T-helper 1 cell treated with Interleukin-12 subunit alpha and Interleukin-12 subunit beta and Interleukin-4 antibody, amounts not matched to agents 30 ng/mL and 1 ng/mL, for 36 hours (primary cell): ENCODE measurements around the gene TMED9. TPM values are rescaled to one million over a fixed set of nuclear protein-coding genes. Genes with fewer than 3 reads are reported as not detected.
"Not testable (repeated sequence)": the region's sequence is repeated elsewhere in the genome, so short reads cannot be mapped to it uniquely, and the experiment has no call there.

Source experiments
- intact Hi-C: fragments of 100-400 bp; cut with micrococcal nuclease; formaldehyde crosslinking; loops from one replicate; pipeline ENCODE4 v1.15.1; 2024
- total RNA-seq: library from RNA; stranded (reverse); gene quantifications from 2 replicates; pipeline ENCODE4 v1.2.3, GENCODE V29; 2022

The TMED9 gene
- total RNA-seq: 171 and 176 TPM in 2 replicates

DNA sequence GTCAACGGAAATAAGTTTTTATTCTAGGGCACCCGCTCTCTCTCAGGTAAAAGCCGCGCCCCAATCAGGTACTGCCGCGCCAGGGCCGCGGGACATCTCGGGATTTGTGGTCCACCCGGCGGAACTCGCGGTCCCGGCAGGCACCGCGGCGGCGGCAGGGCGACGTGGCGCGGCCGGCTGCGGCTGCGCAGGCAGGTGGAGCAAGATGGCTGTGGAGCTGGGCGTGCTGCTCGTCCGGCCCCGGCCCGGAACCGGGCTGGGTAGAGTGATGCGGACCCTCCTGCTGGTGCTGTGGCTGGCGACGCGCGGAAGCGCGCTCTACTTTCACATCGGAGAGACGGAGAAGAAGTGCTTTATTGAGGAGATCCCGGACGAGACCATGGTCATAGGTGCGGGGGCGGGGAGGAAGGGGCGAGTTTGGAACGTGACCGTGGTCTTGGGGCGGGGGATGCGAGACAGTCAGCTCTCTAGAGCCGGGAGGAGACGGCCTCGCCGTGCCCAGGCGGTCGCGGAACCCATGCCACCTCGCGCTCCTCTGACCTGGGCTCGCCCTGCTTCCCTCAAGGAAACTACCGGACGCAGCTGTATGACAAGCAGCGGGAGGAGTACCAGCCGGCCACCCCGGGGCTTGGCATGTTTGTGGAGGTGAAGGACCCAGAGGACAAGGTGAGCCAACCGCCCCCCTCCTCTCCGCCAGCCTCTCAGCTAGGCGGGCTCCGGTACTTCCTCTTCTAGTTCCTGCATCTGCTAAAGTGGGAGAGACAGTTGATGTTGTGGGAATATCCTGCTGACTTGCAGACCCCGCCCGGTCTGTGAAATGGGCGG is at the start of gene TMED9:
TMED9 (plus strand) TSS at position 194 of the 825 bp plus-strand sequence; CDS start at position 206, 12 bp downstream.
- intact Hi-C loops: loop anchor here (1.0 to 10.0 kb wide), 15 partner anchors 8 to 1205 kb away; partner anchors contain the start of genes B4GALT7, CLK4, FAM193B and GPRIN1

- intact Hi-C loops: no loop called here
These were observed 49.1 kb upstream of the TMED9 start for GRCh38 chr5:177542816-177543465.

- intact Hi-C loops: no loop called here
These were observed 46.3 kb upstream of the TMED9 start for GRCh38 chr5:177545487-177546257.

GRCh38 chr5:177546258-177546741 is 45.7 kb upstream of the TMED9 start:
- intact Hi-C loops: no loop called here

- intact Hi-C loops: no loop called here
These were observed 44.3 kb upstream of the TMED9 start for GRCh38 chr5:177547736-177548135.

- intact Hi-C loops: no loop called here
These were observed 43.5 kb upstream of the TMED9 start for GRCh38 chr5:177548495-177548894.

DNA sequence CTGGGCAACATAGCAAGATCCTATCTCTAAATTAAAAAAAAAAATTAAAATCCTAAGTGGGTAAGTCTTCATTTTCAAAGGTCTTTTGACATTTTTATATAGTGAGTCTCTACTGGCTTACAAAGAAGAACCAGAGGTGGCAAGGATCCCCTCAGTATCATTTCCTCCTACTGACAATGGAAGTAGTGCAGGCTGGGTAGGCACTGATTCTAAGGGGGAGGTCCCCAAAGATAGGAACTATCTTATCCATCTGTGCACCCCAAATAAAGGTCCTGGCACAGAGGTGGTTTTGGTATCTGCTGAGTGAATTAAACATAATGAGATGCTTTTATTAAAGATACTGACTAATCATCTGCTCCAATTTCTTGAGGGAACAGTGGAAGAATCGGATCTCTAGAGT is 41.9 kb upstream of the TMED9 start:
- intact Hi-C loops: loop anchor here (5.0 kb wide), 1 partner anchor 248 kb away; the partner anchor contains the start of genes PRELID1 and RAB24

- intact Hi-C loops: loop anchor here (5.0 kb wide), 1 partner anchor 251 kb away; the partner anchor contains the start of genes PRELID1 and RAB24
These were observed 39.1 kb upstream of the TMED9 start for GRCh38 chr5:177552839-177553455.

DNA sequence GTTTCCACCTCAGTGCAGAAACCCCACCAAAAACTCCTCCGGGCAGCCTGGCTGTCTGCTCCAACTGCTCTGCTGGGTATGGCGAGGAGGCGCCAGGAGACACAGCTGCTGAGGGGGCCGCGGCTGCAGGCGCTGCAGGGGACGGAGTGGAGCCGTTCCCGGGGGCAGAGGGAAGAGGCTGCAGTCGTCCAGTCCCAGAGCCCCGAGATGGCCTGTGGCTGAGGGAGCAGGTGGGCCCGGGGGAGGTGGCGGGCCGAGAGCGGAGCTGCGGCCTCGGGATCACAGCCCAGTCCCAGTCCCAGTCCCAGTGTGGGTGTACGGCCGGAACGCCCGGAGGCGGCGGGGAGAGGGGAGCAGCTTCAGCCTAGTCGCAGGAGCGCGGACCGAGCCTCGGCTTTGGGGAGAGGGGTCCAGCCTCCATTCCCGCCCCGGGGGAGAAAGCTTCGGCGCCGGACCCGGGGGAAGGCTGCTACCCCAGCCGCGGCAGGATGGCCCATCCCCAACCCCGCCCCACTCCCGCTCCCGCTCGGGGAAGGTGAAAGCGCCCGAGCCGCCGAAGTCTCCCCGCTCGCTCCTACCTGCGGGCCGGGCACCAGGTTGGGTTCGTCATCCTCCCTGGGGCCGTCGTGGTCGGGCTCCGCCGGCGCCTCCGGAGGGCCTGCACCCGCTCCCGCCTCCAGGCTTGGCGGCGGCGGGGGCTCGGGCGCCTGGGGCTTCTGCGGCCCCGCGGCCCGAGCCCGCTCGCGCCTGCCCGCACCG is 38.2 kb upstream of the TMED9 start:
- intact Hi-C loops: loop anchor here (1.0 to 5.0 kb wide), 7 partner anchors 37 to 599 kb away; partner anchors contain the start of genes B4GALT7, NHP2, PDLIM7 and PRELID1

DNA sequence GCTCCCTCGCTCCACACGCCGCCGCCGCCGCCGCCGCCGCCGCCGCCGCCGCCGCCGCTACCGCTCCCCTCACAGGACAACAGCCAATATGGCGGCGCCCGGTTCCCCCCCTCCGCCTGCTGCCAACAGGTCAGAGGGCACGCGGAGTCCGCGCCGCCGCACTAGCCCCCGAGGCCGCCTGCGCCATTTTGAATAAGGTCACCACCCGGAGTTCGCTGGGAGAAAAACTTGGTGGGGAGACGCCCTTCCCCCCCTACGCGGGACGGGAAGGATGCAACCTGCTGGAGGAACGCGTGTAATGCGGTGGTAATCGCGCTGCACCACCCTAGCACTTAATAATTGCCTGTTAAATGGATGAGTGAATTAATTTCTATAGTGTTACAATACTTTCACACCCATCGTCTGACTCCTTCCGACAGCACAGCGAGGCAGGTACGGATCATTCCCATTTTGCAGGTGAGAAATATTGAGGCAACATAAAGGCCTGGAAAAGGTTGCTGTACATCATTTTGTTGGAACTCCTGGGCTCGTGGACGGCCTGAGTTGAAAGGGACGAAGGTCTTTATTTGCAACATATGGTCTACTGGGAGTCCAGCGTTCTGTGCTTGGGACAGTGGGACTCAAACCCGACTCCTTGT is 37.4 kb upstream of the TMED9 start, which contains the start of gene FAM193B:
FAM193B (minus strand) TSS at position 90 of the 638 bp plus-strand sequence. CDS start 105 bp downstream, outside the sequence.
- intact Hi-C loops: loop anchor here (1.0 to 5.0 kb wide), 7 partner anchors 37 to 598 kb away; partner anchors contain the start of genes B4GALT7, NHP2, PDLIM7 and PRELID1

- intact Hi-C loops: loop anchor here (2.0 kb wide), 3 partner anchors 46 to 598 kb away; partner anchors contain the start of genes B4GALT7 and NHP2
These were observed 36.8 kb upstream of the TMED9 start for GRCh38 chr5:177555228-177555627.

GRCh38 chr5:177555665-177556064 is 36.3 kb upstream of the TMED9 start:
- intact Hi-C loops: loop anchor here (2.0 kb wide), 3 partner anchors 45 to 597 kb away; partner anchors contain the start of genes B4GALT7 and NHP2

- intact Hi-C loops: no loop called here
These were observed 34.9 kb upstream of the TMED9 start for GRCh38 chr5:177557041-177557647.

GRCh38 chr5:177557796-177558195 is 34.2 kb upstream of the TMED9 start:
- intact Hi-C loops: no loop called here

GRCh38 chr5:177559446-177559941 is 32.5 kb upstream of the TMED9 start:
- intact Hi-C loops: not testable (repeated sequence)

GRCh38 chr5:177565046-177565445 is 27.0 kb upstream of the TMED9 start:
- intact Hi-C loops: no loop called here

- intact Hi-C loops: no loop called here
These were observed 23.7 kb upstream of the TMED9 start for GRCh38 chr5:177568326-177568725.

DNA sequence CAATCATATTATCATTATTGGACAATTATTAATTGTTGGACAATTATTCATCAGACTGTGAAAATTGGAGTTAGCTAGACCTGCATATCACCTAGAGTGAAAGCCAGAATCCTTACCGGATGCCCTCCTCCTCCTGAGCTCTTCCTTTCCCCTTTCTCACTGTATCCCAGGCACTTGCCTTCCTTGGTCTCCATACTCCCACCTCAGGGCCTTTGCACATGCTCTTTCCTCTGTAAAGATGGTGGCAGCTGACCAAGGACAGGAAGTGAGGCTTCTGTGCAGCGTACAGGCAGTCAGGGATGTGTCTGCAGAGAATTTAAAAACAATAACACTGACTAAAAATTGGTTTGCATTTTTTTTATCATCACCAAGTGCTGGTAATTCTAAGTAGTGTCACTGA is 22.1 kb upstream of the TMED9 start:
- intact Hi-C loops: no loop called here
